NB4 (cell line): ENCODE results near the gene RGS3.

Experiments used
- POLR2A ChIP-seq: IDR thresholded peaks from 2 replicates; pipeline ENCODE4 v1.6.1; 2011; ENCODE audit warnings: mild to moderate bottlenecking; ENCODE audit not compliant: insufficient read length; ENCODE audit errors: extremely low read depth
- TF ChIP-seq, protein P1 (sequence below): IDR thresholded peaks from one replicate; pipeline ENCODE4 v1.5.1; 2012; ENCODE audit warnings: low read depth, low read length
- TF ChIP-seq, protein P2 (sequence below): IDR thresholded peaks from 2 replicates; pipeline ENCODE4 v1.6.1; 2011; ENCODE audit warnings: low read depth, low read length

DNA sequence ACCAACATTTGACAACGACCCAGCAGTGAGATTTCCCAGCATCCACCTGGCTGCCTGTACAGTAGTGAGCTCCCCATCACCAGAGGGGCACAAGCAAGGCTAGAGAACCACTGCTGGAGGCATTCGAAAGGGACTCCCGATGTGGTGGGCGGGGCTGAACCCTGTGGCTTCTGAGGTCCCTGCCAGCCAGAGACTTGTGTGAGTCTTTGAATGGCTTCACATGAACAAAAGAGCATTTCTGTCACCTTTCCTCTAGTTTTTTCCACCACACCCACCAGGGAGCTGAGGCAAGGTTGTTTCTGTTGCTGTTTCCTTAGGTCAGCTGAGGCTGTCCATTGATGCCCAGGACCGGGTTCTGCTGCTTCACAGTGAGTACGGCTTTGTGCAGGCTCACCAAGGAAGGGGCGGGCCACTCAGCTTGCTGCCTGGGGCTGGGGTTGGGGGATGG lies 15.7 kb downstream of the RGS3 start:
- TF ChIP-seq, protein P1, sequence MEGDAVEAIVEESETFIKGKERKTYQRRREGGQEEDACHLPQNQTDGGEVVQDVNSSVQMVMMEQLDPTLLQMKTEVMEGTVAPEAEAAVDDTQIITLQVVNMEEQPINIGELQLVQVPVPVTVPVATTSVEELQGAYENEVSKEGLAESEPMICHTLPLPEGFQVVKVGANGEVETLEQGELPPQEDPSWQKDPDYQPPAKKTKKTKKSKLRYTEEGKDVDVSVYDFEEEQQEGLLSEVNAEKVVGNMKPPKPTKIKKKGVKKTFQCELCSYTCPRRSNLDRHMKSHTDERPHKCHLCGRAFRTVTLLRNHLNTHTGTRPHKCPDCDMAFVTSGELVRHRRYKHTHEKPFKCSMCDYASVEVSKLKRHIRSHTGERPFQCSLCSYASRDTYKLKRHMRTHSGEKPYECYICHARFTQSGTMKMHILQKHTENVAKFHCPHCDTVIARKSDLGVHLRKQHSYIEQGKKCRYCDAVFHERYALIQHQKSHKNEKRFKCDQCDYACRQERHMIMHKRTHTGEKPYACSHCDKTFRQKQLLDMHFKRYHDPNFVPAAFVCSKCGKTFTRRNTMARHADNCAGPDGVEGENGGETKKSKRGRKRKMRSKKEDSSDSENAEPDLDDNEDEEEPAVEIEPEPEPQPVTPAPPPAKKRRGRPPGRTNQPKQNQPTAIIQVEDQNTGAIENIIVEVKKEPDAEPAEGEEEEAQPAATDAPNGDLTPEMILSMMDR = no peak
- no peak for TF ChIP-seq POLR2A
- TF ChIP-seq, protein P2, sequence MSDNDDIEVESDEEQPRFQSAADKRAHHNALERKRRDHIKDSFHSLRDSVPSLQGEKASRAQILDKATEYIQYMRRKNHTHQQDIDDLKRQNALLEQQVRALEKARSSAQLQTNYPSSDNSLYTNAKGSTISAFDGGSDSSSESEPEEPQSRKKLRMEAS = no peak
